HFF-Myc (cell line): ENCODE data around the gene DIS3.

Experiments
- DNase-seq: peaks from one replicate; pipeline ENCODE4 v3.0.0-alpha.2; 2011; ENCODE audit warnings: low read depth; ENCODE audit errors: extremely low read depth
- H3K4me3 ChIP-seq: replicated peaks from 2 replicates; pipeline ENCODE4 v1.5.1; 2011; ENCODE audit warnings: low read depth, mild to moderate bottlenecking, control low read depth, low read length
- TF ChIP-seq, protein P1 (sequence below): IDR thresholded peaks from 2 replicates; pipeline ENCODE4 v1.5.1; 2012; ENCODE audit warnings: mild to moderate bottlenecking, low read depth, low read length, control low read depth; ENCODE audit errors: missing control alignments

Gene DIS3

DNA sequence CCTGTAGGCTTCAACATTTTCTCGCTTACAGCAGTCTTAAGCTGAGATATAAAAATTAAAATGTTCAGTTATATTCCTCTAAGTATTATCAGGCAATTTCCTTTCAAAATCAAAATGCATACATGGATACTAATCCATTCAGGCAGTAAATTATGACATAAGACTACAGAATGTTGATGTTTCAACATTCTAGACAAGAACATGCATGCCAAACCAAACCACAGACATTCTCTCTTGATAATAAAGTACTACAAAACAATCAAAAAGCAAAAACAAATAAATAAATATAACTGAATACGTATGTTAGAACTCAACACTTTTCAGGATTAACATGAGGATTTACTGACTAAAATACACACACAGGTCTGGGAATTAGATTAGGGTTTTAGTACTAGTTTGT, 7.7 kb downstream of the DIS3 start:
- DNase-seq = no peak
- H3K4me3 ChIP-seq = no peak overlapping the region
- TF ChIP-seq, protein P1, sequence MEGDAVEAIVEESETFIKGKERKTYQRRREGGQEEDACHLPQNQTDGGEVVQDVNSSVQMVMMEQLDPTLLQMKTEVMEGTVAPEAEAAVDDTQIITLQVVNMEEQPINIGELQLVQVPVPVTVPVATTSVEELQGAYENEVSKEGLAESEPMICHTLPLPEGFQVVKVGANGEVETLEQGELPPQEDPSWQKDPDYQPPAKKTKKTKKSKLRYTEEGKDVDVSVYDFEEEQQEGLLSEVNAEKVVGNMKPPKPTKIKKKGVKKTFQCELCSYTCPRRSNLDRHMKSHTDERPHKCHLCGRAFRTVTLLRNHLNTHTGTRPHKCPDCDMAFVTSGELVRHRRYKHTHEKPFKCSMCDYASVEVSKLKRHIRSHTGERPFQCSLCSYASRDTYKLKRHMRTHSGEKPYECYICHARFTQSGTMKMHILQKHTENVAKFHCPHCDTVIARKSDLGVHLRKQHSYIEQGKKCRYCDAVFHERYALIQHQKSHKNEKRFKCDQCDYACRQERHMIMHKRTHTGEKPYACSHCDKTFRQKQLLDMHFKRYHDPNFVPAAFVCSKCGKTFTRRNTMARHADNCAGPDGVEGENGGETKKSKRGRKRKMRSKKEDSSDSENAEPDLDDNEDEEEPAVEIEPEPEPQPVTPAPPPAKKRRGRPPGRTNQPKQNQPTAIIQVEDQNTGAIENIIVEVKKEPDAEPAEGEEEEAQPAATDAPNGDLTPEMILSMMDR = no peak

DNA sequence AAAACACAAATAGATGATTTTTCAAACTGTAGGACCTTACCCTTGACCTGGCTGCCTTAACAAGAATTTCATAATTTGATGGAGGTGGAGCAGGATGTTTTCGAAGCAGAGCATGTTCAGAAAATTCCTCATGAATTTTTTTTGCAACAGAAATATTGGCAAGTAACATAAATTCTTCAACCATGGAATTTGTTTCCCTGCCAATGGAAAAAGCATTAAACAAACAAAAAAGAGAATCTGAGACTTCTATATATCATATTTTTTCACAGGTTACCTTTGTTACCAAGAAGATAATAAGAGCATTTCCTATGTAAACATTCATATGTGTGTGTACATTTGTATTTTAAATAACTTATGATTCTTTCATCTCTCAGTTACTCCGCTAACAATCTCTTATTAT, 18.3 kb downstream of the DIS3 start:
- TF ChIP-seq, protein P1 = no peak
- H3K4me3 ChIP-seq = no peak overlapping the region
- DNase-seq = no peak

DNA sequence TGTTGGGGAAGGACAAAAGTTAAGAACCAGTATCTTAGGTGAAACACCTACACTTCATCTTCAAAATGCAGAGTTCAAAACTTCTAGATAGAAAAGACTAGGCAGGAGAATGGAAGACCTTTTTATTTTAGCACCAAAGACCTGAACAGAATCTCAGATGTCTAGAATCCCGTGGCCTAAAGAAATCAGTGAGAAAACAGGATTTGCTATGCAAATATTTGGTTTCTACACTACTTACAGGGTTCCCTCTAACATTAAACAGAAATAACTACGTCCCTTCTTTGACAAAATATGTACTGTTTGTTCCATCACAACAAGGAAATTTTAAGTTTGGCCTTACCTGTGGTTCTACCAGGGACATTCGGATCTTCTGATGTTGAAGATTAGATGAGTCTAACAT, 21.5 kb downstream of the DIS3 start:
- DNase-seq = no peak
- TF ChIP-seq, protein P1 = no peak

DNA sequence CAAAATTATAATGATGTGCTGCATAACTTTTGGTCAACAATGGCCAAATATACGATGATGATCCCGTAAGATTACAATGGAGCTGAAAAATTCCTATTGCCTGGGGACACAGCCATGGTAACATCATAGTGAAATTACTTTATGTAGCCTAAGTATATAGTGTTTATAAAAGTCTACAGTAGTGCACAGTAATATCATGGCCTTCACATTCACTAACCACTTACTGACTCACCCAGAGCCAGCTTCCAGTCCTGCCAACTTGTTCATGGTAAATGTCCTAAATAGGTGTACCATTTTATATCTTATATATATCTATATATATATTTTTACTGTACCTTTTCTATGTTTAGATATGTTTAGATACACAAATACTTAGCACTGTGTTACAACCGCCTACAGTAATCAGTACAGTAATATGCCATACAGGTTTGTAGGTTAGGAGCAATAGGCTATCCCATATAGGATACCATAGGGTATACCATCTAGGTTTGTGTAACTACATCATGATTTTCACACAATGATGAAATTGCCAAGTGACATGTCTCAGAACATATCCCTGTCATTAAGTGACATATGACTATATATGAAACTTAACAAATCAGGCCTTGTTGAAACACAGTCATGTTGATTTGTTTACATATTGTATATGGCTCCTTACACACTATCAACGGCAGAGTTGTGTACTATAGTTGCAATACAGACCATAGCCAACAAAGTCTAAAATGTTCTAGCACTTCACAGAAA, 23.7 kb downstream of the DIS3 start:
- TF ChIP-seq, protein P1 = no peak

More for the DNA sequence above, 21.5 kb downstream of the DIS3 start:
- H3K4me3 ChIP-seq = no peak overlapping the region

DNA sequence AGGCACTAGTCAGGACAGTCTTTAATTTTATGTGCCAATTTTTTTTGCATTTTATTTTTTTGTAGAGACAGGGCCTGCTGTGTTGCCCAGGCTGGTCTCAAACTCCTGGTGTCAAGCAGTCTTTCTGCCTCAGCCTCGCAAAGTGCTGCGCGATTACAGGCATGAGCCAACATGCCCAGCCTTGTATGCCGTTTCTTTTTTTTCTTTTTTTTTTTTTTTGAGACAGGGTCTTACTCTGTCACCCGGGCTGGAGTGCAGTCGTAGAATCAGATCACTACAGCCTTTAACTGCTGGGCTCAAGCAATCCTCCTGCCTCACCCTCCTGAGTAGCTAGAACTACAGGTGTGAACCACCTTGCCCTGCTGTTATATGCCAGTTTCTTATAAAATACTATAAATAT, 27.6 kb downstream of the DIS3 start:
- H3K4me3 ChIP-seq = no peak overlapping the region
- TF ChIP-seq, protein P1 = no peak
- DNase-seq = no peak

More for the DNA sequence above, 23.7 kb downstream of the DIS3 start:
- H3K4me3 ChIP-seq = no peak overlapping the region
- no peak for DNase-seq

DNA sequence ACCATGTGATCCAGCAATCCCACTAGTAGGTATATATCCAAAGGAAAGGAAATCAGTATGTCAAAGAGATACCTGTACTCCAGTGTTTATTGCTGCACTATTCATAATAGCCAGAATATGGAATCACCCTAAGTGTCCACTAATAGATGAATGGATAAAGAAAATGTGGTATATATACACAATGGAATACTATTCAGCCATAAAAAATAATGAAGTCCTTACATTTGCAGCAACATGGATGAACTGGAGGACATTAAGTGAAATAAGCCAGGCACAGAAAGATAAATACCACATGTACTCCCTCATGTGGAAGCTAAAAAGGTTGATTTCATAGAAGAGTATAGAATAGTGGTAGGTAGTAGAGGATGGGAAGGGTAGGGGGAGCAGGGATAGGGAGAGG, 30.5 kb downstream of the DIS3 start:
- DNase-seq = no peak
- H3K4me3 ChIP-seq = no peak overlapping the region
- TF ChIP-seq, protein P1 = no peak

DNA sequence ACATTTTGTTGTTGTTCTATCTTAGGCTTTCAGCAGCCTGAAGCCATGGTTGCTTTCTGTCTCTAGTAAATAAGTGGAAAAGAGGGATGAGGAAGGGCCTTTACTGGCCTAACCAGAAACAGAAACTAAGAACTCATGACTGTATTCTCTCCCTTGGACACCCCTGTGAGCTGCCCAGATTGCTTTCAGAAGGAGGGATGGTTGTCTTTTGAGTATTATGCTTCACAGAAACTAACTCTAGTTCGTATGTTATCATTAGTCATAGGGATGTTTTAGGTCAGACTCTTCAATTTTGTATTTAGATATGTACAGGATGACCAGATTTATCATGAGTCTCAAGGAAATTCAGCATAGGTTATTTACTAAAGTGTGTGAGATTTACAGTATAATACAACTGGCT, 36.4 kb downstream of the DIS3 start:
- TF ChIP-seq, protein P1 = no peak
- no peak overlapping the region for H3K4me3 ChIP-seq
- no peak for DNase-seq
